Inferior parietal cortex (tissue), 1 donor: ENCODE results near the gene PAN3.

Experiments used
- DNase-seq: peaks from one replicate; pipeline ENCODE4 v3.0.0-alpha.2; 2016; ENCODE audit errors: extremely low spot score

The PAN3 gene

DNA sequence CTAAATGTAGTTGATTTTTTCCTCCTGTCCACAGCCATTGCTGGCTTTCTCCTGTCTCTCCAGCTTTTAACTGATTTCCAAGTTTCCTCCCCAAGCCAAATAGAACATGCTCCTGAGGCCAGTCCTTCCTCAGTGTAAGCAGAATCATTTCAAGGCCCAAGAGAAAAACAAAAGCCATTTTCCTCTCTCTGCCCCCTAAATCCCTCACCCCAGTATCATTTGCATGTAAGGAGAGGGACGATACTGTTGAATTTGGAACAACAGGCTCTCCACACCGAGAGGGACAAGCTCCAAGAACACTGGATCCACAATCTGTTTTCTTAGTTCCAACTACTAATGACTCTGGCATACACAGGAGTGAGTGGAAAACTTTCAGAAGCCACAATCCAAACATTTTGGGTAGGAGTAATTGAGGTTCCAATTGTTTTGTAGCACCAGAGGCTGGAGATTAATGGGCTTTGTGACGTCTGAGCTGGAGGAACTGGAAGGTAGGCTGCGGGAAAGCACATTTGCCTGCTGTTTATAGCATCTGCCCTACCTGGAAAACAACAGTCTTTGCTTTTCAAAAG lies 199.7 kb downstream of the PAN3 start:
- no peak for DNase-seq

DNA sequence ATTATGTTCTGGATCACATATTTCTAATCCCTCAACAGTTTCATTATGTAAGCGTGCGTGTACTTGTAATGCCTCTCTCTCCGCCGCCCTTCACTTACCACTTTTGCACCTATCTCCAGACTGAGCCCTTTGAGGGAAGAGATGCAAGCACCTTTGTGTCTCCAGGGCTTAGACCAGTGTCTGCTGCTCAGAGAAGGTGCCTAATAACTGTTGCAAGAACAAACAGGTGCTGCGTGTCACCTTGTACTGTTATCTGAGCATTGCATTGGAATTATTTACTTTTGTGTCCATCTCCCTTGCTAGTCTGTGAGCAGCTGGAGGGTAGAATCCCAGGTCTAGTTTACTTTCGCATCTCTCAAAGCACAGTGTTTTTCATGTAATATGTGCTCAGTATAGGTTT lies 200.4 kb downstream of the PAN3 start:
- DNase-seq: no peak

DNA sequence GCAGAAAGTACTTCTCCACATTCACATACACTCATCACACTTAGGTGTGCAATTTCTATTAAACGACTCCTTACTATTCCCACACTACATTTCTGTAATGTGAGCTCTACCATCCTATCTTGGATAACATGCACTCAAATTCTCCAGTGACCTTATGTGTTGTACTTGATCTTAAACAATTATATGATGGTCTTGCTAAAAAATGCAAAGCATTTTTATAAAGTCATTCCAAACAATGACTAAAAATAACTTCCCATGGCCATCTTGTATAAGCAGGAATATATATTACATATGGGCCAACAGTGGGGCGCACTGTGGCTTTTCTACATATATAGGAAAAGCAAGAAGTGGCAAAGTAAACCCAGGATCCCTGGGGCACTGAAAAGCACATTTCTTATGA lies 201.1 kb downstream of the PAN3 start:
- DNase-seq: no peak

DNA sequence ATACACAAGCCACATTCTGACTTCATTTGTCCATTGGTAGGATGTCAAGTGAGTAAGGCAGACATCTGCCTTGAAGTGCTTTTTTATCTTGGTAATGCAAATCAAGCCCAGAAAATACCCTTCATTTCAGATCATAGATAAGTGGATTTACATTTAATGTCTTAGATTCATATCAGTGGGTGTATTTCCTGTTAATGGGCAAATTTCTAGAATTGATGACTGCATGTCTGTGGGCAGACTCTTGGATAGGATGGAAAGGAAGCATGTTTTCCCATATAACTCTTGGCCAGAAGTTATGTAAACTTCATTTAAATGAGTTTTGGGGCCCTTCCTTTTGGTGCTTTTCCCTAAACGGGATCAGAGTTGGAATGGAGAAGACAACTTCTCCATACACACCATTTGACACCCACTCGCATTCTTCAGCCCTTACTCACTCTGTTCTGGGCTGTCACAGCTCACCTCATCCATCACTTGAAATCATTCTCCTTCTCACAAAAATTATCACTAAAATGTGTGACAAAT lies 202.0 kb downstream of the PAN3 start:
- no peak for DNase-seq

DNA sequence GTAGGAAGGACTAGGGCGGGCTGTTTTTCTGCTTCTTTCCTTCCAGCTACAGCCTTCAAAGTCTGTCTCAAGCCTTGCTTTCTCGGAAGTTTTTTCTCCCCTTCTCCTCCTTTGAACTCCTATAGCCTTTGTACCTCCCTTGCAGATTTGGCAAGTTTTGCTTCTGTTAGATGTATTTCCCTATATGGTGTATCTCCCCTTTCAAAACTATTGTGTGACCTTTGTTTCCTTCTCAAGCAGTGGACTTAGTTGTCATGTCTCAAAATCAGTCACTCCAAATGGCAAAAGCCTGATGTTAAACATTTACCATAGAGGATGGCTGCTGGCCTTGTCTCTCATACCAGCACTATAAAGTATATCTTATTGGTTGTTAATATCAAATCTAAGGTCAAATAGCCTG lies 203.9 kb downstream of the PAN3 start:
- DNase-seq: no peak

DNA sequence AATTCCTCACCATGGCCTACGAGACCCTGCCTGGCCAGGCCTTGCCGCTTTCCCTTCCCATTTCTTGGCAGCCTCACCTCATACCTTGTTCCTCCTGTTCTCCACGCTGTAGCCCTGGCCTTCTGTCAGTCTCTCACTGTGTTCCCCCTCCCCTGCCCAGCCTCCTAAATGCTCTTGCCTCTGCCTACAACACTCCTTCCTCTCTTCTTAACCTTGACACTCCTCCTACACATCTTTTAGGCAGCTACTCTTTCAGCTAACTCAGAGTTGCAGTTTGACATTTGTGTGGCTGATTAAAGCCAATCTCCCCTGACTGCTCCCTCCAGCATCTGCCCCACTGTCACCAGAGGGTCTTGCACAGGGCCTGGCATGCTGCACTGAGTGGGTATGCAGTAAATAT lies 205.8 kb downstream of the PAN3 start:
- no peak for DNase-seq
